Prostate gland (tissue), 2 donors: ENCODE results near the gene C4orf33.

Experiments
- POLR2A ChIP-seq: fragments of 450-650 bp; IDR thresholded peaks from one replicate; pipeline ENCODE4 v1.6.1; 2016; ENCODE audit warnings: antibody characterized with exemption, mild to moderate bottlenecking
- POLR2AphosphoS5 ChIP-seq: sonication (generic); formaldehyde crosslinking; IDR thresholded peaks from one replicate; pipeline ENCODE4 v1.6.1; 2017; ENCODE audit warnings: antibody characterized with exemption
- TF ChIP-seq, protein P1 (sequence below), 4 experiments: fragments of 200-600 bp in 2 of 4; fragments of 450-650 bp in 2 of 4; sonication (generic) in 2 of 4; IDR thresholded peaks; 1 replicate in 3 of 4; 2 replicates in 1 of 4; pipeline ENCODE4 v1.5.1; 2016 to 2019; ENCODE audit warnings: antibody characterized with exemption in 4 of 4, mild to moderate bottlenecking in 2 of 4, moderate library complexity in 2 of 4

DNA sequence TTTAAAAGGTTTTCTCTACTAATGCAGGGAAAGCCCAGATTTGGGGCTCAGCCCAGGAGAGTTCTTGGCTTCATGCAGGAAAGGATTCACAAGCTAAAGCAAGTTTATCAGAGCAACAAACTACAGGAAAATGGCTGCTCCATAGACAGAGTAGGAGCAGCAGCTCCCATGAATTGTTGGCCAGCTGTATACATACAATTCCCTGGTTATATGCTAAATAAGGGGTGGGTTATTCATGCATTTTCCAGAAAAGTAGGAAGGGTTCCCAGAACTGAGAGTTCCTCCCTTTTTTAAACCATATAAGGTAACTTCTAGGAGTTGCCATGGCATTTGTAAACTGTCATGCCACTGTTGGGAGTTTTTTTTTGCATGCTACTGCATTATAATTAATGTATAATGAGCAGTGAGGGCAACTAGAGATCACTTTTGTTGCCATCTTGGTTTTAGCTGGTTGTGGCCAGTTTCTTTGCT, 2.6 kb downstream of the C4orf33 start:
- no peak for TF ChIP-seq POLR2AphosphoS5
- TF ChIP-seq, protein P1, sequence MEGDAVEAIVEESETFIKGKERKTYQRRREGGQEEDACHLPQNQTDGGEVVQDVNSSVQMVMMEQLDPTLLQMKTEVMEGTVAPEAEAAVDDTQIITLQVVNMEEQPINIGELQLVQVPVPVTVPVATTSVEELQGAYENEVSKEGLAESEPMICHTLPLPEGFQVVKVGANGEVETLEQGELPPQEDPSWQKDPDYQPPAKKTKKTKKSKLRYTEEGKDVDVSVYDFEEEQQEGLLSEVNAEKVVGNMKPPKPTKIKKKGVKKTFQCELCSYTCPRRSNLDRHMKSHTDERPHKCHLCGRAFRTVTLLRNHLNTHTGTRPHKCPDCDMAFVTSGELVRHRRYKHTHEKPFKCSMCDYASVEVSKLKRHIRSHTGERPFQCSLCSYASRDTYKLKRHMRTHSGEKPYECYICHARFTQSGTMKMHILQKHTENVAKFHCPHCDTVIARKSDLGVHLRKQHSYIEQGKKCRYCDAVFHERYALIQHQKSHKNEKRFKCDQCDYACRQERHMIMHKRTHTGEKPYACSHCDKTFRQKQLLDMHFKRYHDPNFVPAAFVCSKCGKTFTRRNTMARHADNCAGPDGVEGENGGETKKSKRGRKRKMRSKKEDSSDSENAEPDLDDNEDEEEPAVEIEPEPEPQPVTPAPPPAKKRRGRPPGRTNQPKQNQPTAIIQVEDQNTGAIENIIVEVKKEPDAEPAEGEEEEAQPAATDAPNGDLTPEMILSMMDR (IDR thresholded peaks at IDR 0.05) = no peak
- no peak for TF ChIP-seq POLR2A
